8988T (cell line): ENCODE results near the gene SSR1.
"Not testable (repeated sequence)": the region's sequence is repeated elsewhere in the genome, so short reads cannot be mapped to it uniquely, and the experiment has no call there.

Experiments used
- DNase-seq: peaks from one replicate; pipeline ENCODE4 v3.0.0; 2011

Gene SSR1

DNA sequence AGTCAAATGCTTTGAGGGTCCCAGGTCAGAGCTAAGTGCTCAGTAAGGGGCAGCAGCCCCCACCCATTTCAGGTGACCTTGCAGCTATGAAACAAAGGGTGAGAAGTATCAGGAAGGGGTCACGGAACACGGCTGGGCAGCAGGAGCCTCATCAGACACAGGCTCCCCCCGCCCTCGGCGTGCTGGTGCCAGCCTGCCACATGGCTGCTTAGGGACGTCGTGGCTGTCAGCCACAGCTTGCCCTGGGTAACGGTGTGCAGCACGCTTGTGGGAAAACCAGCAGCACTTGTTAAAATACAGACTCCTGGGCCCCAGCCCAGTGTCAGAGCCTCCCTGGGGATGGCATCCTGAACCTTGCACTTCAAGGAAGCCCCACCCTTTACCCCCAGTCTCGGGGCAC lies 39.3 kb downstream of the SSR1 start:
- no peak for DNase-seq

DNA sequence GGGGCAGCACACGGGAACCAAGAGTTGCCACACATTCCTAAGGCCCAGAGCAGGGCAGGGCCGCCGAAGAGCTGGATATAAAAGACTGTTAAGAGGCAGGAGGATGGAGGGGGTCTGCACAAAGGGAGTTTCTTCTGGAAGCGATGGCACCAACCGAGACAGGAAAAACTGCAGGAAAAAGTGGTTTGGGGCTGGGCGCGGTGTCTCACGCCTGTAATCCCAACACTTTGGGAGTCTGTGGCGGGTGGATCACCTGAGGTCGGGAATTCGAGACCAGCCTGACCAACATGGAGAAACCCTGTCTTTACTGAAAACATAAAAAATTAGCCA lies 41.8 kb downstream of the SSR1 start:
- no peak for DNase-seq

DNA sequence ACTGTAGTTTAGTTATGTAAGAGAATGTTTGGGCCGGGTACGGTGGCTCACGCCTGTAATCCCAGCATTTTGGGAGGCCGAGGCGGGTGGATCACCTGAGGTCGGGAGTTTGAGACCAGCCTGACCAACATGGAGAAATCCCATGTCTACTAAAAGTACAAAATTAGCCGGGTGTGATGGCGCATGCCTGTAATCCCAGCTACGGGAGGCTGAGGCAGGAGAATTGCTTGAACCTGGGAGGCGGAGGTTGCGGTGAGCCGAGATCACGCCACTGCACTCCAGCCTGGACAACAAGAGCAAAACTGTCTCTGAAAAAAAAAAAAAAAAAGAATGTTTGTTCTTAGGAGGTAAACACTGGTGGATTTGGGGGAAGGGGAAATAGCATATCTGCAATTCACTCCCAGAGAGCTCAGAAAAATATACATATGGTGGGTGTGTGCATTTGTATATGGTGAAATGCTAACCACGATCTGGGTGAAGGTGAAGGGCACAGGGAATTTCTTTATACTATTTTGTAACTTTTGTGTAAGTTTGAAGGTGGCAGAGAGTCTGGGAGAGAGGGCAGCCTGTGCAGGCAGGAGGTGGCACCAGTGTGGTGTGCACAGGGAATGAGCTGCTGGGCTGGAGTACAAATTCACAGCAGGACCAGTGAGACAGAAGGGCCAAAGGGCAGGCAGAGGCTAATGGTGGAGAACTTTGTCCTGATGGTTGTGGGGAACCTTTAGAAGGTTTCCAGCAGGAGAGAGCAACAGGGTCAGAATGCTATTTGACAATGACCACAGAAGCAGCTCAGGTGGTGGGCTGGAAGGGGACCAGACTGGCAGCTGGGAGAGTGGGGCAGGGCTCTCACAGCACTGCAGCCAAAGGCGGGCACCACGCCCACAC lies 42.4 kb downstream of the SSR1 start:
- no peak for DNase-seq

DNA sequence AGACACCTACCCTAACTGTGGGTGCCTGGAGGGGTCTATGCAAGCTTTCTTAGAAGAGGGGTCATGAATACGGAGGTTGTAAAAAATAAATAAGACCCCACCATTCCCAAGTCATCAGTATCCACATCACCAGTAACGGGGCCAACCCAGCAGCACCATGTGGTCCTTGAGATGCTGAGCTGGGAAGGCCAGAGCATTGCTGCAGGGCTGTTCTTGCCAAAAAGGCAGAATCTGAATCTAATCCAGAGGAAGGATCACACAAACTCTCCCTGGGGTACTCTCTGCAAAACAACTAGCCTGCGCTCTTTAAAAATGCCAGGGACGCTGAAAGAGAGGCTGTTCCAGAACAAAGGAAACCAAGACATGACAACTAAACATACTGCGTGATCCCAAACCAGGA lies 43.2 kb downstream of the SSR1 start:
- DNase-seq = no peak

DNA sequence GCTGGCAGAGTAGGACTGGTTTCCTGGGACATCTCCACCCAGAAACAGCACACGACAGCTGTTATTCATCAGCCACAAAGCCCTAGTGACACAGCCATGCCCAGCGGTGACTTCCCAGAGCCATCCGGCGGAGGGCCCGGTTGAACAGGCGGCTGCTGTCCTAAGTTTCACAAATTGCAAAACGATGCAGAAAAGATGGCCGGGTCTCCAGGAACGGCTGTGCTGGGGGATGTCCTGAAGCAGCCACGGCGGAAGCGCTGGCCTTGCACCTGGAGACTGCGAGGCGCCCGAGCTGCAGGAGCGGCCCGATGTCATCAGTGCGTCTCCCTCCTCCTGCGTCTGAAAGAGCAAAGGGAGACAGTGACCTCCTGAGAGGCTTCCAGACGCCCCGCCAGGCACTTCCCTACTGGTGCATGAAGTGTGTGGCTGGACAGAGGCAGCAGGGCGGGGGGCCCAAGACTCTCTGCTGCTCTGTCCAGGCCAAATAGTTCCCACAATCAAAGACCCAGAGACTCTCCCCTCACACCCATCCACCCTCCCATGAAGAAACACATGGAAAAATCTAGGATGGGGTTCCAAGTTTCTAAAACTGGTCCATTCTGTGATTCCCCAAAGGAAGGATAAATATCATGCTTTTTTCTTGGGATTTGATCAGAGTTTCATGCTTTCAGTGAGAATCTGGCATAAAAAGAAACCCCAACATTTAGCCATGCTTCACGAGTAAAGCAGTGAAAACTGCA lies 44.0 kb downstream of the SSR1 start:
- DNase-seq = no peak

DNA sequence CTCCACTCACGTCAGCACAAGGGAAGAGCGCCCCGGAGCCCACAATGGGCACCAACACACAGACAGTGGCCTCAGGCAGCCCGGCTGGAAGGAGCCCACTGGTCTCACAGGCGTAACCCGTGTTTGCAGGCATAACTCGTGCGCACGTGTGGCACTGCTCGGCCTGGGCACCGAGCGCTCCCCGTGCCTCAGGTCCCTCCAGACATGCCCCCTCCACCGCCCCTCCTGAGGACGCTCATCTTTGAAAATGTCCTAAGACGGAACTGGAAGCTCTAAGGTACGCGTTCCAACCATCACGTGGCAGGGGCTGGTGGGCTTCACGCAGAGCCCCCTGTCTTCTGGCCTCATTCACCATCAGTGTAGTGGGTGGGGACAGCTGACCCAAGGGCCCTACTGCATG lies 44.6 kb downstream of the SSR1 start:
- no peak for DNase-seq

DNA sequence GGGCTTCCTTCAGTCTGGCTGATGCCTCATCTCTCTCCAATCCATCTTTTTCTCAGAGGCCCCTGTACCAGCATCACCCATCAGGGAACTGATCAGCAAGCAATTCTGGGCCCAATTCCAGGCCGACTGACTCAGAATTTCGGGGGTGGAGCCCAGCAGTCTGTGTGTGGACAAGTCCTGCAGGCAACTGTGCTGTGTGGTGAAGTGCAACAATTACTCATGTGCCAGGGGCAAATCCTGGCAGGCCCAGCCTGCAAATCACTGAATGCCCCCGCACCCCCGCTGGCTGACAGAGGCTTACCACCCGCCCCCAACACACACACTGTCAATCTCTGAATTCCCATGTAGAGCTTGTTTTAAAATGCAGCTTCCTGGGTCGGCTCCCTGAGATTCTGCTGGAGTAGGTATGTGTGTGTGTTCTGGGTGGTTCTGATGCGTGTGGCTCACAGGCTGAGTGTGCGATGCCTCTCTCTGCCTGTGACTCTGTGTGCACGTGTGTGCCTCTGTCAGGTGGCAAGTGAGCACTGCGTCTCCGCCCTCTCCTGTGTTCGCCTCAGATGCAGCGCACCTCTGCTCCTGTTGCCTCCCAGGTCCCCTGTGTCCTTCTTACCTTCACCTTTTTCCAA lies 45.4 kb downstream of the SSR1 start:
- DNase-seq = peak; percentile 46

DNA sequence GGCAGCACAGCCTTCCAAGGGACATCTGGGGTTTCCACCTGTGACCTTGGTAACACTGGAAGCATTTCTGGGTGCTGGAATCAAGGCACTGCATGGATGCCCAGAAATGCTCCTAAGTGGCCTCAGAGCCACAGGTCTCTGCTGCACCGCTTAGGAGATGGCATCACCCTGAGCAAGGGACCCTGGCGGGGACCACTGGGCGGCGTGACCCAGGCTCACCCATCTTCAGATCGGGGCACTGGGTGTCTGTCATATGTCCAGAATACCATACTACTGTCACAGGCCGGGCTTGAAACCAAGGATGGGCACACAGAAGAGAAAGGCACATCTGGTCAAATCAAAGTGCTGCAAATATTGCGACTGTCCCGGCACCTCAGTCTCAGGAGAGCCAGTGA lies 45.9 kb downstream of the SSR1 start:
- DNase-seq = no peak

DNA sequence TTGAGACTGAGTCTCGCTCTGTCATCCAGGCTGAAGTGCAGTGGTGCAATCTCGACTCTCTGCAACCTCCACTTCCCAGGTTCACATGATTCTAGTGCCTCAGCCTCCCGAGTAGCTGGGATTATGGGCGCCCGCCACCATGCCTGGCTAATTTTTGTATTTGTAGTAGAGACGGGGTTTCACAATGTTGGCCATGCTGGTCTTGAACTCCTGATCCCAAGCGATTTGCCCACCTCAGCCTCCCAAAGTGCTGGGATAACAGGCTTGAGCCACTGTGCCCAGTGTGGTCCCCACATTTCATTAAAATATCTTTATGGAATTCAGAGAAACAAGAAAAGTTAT lies 47.6 kb downstream of the SSR1 start:
- not testable (repeated sequence) for DNase-seq

DNA sequence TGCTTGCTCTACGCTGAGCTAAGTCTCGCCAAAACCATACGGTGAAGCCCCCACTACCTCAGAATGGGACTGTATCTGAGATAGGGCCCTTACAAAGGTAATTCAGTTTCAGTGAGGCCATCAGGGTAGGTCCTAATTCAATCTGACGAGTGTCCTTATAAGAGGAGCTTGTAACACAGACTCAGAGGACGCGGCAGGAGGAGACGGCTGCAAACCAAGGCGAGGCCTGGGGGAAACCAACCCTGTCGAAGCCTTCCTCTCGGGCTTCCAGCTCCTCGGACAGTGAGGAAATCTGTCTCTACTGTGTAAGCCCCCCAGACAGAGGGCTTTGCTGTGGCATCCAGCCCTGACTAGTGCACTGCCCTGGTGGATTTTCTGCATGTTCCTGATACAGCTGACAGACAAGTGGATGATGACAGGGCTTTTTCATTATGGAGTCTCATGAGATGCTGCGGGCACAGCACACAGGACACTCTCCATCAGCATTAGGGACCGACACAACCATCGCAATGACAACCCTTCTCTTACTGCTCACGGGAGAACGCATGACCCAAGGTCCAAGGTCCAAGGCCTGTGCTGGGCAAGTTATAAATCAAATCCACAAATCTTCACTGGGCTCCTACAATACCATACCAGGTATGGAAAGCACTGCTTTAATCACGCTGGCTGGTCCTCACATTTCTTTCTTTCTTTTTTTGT lies 48.2 kb downstream of the SSR1 start:
- no peak for DNase-seq

DNA sequence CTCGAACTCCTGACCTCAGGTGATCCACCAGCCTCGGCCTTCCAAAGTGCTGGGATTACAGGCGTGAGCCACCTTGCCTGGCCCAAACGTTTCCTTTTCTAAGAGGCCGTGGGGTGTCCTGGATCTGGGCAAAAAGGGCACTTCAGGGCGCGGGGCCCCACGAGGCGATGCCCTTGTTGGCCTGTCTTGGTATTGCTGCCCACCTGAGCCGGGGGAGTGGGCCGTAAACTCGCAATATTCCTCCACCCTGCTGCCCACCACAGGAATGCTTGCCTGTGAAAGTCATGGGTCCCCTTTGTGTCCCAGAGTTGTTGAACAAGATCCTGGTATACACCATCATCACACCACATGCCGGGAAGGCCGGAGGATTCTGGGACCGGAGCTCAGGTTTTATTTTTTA lies 49.0 kb downstream of the SSR1 start:
- no peak for DNase-seq

DNA sequence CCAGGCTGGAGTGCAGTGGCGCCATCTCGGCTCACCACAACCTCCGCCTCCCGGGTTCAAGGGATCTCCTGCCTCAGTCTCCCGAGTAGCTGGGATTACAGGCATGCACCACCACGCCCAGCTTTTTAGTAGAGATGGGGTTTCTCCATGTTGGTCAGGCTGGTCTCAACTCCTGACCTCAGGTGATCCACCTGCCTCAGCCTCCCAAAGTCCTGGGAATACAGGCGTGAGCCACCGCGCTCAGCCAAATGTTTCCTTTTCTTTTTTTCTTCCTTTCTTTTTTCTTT lies 49.5 kb downstream of the SSR1 start:
- DNase-seq = not testable (repeated sequence)

DNA sequence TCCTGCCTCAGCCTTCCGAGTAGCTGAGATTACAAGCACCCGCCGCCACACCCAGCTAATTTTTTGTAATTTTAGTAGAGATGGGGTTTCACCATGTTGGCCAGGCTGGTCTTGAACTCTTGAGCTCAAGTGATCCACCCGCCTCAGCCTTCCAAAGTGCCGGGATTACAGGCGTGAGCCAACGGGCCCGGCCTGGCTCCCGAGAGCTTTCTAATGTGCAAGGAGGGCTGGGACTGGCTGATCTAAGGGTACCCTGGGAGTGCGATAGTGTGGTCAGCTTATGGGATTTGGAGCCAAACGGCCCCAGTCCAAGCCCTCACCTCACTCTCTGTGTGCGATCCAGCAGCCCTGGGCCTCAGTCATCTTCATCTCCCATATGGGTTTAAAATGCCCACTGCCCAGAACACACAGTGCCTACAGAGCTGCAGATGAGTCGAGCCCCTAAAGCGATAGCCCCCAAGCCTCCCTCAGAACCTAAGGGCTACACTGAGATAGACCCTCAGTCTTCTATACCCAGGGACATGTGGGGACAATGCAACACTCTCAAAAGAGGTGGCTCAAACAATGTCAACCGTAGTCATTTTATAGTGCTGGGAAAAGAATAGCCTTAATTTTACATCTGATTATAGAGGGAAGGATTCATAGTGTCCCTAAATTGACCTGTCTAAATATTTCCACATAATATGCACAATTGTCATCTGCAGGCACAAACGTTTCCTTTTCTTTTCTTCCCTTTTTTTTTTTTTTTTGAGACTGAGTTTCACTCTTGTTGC lies 50.1 kb downstream of the SSR1 start:
- no peak for DNase-seq

DNA sequence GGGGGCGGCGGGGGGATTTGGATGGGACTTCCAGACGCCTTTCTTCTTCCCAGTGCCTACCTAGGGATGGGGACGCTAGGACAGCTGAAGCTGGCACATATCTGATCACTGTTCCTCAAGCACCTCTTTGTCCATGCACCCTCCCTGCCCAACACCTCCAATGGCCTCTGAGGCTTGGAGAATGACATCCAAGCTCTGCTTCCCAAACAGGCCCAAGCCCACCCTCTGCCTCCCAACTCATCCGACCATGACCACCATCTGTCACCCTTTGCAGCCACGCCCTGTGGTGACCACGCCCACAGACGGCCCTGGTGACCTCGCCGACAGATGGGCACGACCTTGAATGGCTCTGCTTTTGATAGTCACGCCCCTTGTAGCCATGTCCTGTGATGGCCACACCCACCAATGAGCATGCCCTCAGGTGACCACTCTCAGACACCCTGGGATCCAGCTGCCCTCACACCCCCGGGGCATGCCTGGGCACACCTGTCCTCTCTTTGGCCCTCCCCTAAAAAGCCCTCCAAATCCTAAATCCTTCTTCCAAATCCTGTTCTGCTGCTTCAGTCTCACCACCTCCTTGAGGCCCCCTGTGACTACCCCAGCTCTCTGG lies 51.0 kb downstream of the SSR1 start:
- DNase-seq = no peak

DNA sequence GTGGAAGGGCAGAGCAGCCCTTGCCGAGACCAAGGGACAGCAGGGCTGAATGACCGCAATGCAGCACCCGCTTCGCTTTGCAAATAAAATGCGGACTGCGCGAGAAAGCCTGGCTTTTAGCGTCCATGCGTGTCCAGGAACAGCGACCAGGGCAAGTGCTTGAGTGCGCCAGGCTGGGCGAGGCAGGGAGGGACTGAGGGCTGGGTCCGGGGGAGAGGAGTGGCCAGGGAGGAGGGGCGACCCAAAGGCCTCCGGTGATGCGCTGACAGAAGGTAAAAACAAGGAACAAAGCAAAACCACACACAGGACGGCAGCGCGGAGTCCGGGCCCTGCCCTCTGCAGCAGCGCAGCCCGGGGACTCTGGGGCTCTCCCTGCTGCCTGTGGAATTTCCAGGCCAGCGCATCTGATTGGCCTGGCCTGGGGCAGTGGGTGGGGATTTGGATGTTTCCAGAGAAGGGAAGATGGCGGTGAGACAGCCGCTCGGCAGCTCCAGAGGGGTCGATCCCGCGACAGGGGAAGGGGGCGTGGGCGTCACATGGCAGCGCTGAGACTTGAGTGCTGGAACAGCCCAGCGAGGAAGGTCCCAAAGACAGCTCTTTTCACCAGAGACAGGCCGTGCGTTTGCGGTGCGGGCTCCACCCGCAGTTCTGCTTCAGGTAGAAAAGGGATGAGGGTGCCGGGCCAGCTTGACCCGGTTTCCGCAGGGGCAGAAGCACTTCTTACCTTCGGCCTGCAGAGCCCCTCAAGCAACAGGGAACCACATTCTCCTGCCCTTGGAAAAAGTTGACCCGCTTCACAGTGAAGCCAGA lies 51.8 kb downstream of the SSR1 start:
- DNase-seq = peak; percentile 95

DNA sequence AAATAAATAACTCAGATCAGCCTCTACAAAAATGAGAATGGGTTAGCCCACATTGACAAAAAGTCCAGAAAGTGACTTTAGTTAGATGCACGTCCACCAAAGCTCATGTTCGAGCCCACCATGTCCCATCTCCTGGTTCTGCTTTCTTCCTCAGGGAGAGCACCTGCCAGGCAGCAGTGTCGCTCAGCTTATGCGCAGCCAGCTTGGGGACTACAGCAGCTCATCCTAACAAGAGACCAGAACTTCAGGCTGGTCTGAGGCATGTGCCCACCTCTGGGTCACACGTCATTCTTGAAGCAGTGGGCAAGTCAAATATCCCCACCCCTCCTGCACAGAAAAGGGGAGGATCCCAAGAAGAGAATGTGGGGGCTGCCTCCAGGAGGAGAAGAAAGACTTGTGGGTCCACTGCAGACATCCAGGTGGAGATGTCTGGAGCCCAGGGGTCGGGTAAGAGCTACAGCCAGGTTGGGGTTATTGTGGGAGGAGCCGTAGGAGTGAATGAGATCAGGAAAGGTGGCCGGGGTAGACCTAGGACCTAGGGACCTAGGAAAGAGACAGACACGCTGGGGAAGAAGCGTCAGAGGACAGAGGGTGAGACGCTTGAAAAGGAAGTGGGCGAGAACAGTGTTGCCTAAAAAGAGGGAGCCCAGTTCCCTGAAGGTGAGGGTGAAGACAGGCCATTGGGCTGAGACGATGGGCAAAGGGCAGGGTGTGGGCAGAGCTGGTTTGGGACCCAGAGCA lies 52.5 kb downstream of the SSR1 start:
- no peak for DNase-seq

DNA sequence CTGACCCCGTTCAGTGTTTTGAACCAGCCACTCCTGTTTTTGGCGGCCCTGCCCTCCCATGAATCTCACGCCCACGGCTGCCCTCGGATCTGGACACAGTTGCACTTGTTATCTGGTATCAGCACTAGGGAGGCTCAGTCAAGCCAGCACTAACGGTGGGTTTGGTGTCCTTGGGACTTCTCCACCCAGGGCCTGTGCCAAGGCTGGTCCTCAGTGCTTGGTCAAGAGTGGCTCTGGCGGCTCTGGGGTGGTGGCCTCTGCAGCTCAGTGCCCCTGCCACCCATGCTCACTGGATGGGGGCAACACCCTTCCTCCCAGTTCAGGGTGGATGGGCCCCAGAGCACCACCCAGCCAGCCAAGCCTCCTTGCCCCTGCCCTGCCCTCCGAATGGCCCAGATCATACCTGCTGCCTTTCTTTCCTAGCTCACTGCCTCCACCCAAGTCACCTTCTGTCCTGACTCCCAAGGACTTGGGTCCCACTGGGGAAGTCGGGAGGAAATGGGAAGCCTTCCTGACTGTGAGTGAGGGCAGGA lies 54.7 kb downstream of the SSR1 start:
- no peak for DNase-seq

DNA sequence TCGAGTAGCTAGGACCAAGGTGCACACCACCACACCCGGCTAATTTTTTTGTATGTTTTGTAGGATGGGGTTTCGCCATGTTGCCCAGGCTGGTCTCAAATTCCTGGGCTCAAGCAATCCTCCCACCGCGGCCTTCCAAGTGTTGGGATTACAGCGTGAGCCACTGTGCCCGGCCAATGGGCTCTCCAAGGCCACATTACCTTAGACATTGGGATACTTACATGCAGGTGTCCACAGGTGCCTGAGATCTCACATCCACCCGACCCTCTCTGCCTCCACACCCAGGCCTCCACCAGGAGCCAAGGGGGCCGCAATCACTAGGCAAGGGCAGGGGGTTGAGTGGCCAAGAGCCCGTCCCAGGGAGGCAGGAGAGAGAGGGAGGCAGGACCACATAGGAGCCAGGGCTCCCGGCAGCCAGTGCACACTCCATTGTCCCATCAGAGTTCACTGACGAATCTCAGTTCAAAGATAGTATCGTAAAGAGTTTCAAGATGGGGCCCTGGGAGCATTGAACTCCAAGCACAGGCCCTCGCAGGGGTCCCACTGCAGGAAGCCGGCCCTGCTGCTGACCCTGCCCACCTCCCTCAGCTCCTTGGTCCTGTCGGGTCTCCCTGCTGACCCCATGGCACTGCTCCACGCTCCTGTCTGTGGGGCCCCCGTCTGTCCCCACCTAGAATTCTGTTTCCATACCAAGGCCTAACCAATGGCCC lies 55.3 kb downstream of the SSR1 start:
- DNase-seq = no peak

DNA sequence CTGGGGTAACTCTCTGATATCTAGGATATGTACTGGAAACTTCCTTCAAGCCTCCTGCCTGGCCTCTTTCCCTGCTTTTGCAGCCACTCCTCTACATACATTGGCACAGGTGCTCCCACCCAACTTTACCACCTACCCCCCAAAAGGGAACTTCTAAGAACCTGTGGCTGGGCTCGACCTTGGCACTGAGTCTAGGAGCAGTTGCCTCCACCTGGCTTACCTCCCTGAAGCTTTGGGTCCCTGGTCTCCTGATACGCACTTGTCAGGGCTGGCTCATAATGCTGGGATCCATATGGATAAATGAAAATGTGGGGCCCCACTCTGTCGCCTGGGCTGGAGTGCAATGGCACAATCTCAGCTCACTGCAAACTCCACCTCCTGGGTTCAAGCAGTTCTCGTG lies 56.2 kb downstream of the SSR1 start:
- no peak for DNase-seq

DNA sequence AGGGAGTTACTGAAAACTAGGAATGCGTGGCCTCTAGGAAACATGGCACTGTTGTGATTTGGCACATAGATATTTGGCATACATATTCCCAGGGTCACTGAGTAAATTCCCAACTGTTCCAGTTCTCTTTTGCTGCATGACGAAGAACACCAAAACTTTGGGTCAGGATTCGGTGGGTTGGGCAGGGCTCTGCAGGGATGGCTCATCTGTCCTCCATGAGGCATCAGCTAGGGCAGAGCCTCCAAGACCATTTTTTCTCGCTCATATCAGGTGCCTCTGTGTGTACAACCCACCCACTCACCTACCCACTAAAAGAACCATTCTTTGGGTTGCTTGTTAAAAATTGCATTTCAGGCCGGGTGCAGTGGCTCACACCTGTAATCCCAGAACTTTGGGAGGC lies 57.1 kb downstream of the SSR1 start:
- no peak for DNase-seq
